ENCODE data around the gene CD1B.
"Not testable (repeated sequence)": the region's sequence is repeated elsewhere in the genome, so short reads cannot be mapped to it uniquely, and the experiment has no call there.

The CD1B gene

DNA sequence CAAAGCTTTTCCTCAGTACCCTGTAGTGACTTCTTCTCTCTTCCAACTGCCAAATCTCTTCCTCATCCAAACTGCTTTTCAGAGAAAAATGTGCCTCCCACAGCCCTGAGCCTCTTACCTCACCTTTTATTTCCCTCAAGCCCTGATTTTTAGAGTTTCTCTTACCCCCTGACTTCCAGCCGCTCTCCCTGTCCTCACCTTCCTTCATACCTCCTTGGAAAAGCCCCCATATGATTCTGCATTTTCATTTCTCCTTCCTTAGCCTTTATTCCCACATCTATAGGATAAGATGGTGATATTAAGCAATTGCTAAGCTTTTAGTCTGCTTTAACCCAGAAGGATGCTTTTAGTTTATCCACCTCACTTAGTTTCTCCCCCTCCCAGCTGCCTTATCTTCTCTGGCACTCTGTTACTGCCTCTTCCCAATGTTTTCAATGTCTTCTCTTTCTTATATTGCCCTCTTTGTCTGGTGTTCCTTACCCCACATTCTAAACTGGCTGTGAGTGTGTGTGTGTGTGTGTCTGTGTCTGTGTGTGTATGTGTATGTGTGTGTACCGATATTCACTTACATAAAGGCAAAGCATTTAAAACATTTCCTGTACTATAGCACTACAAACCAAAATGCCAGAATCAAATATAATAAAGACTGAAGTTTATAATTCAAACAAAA, at the start of gene CD1B:
Gene CD1B (minus strand): TSS at position 51 of the 670 bp plus-strand sequence. CDS start 108 bp downstream, outside the sequence.
- DNase-seq: no peak

DNA sequence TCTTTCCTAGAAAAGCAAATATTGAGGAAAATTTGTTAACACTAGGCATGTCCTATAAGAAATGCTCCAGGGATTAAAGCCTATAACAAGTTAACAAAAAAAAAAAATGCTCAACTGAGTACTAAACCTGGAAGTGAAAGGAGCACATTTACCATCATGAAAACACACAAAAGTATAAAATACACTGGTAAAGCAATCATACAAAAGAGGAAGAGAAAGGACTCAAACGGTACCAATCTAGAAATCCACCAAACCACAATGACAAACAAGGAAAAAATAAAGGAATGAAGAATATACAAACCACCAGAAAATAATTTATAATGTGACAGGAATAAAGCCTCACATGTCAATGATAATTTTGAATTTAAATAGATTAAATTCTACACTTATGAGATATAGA, 43.5 kb upstream of the CD1B start:
- DNase-seq: no peak

GRCh38 chr1:158374101-158374500, 42.8 kb upstream of the CD1B start:
- DNase-seq: not testable (repeated sequence)

DNA sequence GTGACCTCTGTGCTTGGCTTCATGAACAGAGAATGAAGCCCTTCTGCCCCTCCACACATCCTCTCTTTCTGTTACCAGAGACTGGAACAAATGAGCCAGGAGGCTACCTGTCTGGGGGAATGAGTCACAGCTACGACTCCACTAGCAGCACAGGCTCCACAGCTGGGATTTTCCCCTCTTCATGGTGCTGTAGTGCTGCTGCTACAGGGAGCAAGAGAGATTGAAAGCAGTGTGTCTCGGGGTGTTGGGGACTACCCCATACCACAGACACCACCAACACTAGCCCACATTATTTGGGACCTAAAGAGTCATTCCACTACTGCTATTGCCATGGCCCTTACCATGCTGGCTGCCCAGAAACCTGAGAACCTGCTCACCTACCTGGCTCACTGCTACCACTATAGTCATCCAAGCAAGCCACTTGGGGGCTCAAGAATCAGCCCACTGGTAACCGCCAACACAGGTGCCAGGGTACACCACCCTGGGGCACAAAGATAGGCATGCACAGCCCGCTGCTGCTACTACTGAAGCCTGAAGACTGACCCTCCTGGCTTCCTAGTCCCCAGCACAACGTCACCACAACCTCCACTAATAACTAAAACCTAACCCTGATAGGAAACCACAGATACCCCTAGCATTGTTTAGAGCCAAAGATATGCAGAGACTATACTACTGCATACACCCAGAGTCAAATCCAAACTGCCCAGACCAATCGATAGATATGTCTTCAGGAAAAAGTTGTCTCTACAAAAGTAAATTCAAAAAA, 40.0 kb upstream of the CD1B start:
- DNase-seq: no peak

DNA sequence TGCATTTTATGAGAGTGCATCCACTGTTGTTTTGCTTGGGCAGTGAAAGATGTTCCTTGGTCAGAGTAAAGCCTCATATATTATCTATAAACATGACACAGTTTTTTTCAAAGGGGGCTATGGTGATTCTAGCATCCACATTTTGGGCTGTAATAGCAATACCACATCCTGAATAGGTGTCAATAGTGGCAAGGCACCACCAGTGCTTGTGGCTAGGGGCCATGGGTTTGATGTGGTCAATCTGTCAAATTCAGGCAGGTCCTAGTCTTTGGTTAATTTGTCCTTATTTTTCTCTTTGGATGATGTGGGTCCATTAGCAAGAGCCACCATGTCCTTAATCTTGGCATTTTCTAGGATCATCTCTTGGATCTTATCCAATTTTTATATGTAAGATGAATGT, 35.5 kb upstream of the CD1B start:
- DNase-seq: no peak

DNA sequence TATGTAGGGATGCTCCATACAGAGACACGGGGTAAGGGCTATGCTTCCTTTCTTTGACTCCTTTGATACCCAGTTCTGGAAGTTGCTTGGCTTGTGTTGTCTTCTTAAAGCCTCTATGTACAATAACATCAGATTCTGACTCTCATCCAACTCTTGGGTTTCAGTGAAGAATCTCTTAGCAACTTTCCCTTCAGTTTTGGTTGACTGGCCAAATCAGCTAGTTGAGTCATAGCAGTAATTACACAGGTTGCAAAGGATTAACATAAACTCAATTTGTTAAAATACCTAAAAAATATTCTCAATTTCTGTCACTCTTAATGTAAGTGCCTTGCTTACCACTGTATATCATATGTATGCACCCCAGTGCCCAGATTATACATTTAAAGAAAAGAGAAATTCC, 31.6 kb upstream of the CD1B start:
- DNase-seq: no peak

GRCh38 chr1:158362482-158362881, 31.2 kb upstream of the CD1B start:
- no peak for DNase-seq

DNA sequence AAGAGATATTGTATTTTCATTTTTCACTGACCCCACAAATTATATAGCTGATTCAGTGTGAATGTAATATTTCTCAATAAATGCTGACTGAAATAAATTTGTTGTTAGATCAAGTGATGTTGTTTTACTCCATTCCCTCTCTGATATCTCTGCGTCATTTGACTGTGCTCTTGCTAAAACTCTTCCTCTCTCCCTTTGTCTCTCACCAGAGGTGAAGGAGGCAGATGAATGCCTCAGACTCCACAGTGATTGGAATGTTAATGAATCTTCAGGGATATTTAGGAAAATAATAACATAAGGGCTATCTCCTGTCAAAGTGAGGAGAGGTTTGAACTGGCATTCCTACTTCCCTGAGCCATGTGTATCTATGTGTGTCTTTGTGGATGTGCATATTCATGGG, 26.1 kb upstream of the CD1B start:
- DNase-seq: no peak

DNA sequence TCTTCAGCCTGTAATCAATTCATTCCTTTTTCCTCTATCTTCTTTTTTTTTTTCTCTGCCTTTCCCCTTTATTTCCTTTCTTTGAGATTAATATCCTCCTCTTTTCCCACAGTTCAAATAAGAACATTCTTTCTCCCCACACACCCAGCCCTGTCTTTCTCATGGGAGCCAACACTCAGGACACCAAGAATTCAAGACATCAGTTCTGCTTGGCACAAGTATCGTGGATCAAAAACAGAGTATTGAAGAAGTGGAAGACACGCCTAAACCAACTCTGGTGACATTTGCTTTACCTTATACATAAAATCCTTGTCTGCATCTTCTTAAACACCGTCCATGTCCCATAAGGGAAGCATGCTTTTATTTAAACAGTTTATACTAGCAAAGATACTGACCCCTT, 25.3 kb upstream of the CD1B start:
- DNase-seq: no peak

GRCh38 chr1:158355773-158356285, 24.5 kb upstream of the CD1B start:
- no peak for DNase-seq

GRCh38 chr1:158354255-158354654, 22.9 kb upstream of the CD1B start:
- DNase-seq: no peak

GRCh38 chr1:158353303-158354075, 22.2 kb upstream of the CD1B start, which contains the start of gene CD1E:
TSS of gene CD1E (plus strand) at chr1:158353894. CDS start at chr1:158353989, 95 bp downstream.
- peak in 1 of 14 donors; percentile 1 for DNase-seq

DNA sequence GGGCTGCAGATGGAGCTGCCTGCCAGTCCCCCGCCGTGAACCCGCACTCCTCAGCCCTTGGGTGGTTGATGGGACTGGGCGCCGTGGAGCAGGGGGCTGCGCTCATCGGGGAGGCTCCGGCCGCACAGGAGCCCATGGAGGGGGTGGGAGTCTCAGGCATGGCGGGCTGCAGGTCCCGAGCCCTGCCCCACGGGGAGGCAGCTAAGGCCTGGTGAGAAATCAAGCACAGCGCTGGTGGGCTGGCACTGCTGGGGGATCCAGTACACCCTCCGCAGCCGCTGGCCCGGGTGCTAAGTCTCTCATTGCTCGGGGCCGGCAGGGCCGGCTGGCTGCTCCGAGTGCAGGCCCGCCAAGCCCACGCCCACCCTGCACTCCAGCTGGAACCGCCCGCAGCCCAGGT, 17.6 kb upstream of the CD1B start:
- DNase-seq: not testable (repeated sequence)

DNA sequence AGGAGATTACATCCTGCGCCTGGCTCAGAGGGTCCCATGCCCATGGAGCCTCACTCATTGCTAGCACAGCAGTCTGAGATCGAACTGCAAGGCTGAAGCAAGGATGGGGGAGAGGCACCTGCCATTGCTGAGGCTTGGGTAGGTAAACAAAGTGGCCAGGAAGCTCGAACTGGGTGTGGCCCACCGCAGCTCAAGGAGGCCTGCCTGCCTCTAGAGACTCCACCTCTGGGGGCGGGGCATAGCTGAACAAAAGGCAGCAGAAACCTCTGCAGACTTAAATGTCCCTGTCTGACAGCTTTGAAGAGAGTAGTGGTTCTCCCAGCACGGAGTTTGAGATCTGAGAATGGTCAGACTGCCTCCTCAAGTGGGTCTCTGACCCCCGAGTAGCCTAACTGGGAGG, 5.1 kb upstream of the CD1B start:
- DNase-seq: not testable (repeated sequence)

DNA sequence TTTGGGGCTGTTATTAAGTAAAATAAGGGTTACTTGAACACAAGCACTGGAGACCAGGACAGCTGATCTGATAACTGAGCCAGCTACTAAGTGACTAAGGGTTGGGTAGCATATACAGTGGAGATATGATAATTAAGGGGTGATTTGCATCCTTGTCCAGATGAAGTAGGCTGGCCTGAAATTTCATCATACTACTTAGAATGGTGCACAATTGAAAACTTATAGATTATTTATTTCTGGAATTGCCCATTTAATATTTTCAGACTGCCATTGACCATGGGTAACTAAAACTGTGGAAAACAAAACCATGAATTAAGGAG, 3.8 kb upstream of the CD1B start:
- no peak for DNase-seq

DNA sequence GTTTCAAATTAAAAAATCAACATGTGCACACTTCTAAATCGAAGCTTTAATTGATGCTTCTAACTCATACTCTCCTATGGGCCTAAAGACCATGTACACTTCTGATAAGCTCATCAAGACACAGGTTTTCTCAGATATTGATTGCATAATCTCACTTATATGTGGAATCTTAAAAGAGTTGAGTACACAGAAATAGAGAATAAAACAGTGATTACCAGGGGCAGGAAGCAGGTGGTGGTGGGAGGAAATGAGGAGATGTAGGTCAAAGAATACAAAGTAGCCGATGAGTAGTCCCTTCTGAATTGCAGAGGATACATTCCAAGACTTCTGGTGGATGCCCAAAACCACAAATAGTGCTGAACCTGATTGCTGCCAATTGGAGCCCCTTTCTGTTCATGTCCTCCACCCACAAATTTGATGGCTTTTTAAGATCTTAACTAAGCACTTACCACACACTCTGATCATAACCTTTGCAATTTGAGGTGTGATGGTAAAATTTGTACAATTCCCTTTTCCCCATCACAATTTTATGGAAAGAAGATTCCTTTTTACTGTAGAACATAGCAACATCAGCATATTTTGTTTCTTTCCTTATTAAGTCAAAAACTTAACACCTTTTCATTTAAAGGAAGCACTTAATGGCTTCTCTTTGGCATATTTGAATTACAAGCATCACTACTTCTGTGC, 3.3 kb upstream of the CD1B start:
- no peak for DNase-seq

- no peak for DNase-seq
Observed at GRCh38 chr1:158333405-158334155, 2.2 kb upstream of the CD1B start.

DNA sequence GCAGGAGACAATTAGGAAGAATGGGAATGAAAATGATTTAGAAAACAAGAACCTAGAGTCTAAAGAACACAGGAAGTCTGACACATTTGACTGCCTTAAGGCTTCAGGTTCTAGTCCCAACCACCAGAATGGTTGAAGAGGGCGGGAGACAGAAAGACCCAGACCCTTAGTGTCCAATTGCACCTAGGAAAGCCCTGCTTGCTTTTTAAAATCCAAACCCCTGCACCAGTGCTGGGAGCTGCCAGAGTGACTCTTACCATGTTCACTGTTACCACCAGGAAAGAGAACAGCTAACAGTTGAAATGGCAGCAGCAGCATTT, 265 bp downstream of the CD1B start:
- no peak for DNase-seq

DNA sequence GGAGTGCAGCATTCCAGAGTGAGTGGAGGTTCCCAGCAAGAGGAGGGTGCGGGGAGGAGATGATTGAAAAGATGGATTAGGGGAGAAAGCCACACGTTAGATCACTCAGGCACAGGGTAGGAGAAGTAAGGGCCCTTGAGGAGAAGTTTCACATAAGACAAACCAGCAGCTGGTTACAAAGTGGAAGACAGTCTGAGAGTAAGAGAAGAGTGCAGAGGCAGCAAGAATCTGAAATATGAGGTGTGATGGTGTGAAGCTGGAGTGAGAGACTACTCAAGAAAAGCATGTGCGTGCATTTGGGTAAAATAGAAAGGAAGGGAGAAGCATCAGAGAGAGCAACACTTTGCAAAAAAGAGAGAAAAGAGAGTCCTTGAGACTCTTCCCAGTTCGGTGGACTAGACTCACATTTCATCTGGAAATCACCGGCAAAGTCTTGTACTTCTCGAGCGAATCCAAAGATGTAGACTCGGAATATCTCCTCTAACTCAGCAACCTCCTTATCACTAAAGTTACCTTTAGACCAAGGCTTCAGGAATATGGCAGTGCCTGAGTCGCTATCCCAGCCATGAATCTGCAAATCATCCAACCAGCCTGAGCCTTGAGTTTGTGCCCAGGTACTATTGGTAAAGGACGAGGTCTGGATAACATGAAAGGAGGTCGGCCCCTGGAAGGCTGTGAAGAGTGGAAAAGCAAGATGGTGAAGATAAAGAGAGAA, 783 bp downstream of the CD1B start:
- no peak for DNase-seq

DNA sequence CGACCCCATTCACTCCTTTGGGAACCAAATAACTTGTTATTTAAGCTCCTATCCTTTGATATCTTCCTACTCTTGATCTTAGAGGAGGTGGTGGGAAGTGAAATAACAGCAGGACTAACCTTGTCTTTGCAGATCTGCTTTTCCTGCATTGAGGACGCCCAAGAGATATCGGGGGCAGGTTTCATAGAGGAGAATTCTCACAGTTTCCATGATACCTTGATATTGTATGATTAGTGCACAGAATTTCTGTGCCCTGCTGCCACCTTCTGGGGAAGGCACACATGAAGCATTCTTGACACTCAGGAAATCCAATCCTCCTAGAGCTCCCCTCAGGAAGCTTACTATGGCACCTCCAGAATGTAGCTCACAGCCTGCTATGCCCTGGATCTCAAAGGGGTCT, 1.6 kb downstream of the CD1B start:
- DNase-seq: no peak

DNA sequence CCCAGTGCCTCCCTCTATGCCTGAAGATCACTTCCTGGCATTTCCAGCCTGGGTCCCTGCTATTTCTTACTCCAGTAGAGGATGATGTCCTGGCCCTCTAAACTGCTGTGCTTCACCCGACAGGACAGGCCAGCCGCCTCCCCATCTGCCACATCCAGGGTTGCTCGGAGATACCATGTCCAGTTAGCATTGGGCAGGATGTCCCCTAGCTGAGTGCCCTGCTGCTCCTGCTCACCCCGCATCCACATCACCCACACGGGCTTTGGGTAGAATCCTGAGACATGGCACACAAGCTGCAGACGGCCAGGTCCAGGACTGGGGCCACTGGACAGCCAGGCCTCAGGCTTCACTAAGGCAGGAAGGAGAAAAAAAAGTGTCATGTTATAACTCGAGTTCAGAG, 2.0 kb downstream of the CD1B start:
- DNase-seq: no peak
